Tibial nerve (tissue), 4 donors: ENCODE results near the gene PRPSAP1. TPM values are rescaled to one million over a fixed set of nuclear protein-coding genes. Genes with fewer than 3 reads are reported as not detected.
A peak's percentile ranks its signal among the peaks of the same experiment; 100 is the strongest.

Experiments
- DNase-seq, 2 donors: peaks; one replicate each; pipeline ENCODE4 v3.0.0-alpha.2; 2019; ENCODE audit warnings: low spot score in 2 of 2
- H3K27ac ChIP-seq, 4 donors: fragments of 200-600 bp; sonication (generic) in 3 of 4; one replicate each; pipeline ENCODE4 v1.5.1; 2017 to 2019; ENCODE audit warnings: mild to moderate bottlenecking in 1 of 4
- H3K27me3 ChIP-seq, 2 donors: fragments of 200-600 bp; sonication (generic) in 1 of 2; one replicate each; pipeline versions ENCODE4 v1.5.1 to v1.6.0; 2017 to 2019
- H3K36me3 ChIP-seq, 3 donors: fragments of 200-600 bp; sonication (generic); one replicate each; pipeline ENCODE4 v1.5.1; 2018 to 2019
- H3K4me1 ChIP-seq, 4 donors: fragments of 200-600 bp; sonication (generic) in 3 of 4; one replicate each; pipeline ENCODE4 v1.5.1; 2017 to 2019
- H3K4me3 ChIP-seq, 4 donors: fragments of 200-600 bp; sonication (generic) in 3 of 4; one replicate each; pipeline ENCODE4 v1.5.1; 2017 to 2019; ENCODE audit warnings: mild to moderate bottlenecking in 1 of 4, moderate library complexity in 1 of 4
- H3K9me3 ChIP-seq, 4 donors: fragments of 200-600 bp; sonication (generic) in 3 of 4; one replicate each; pipeline ENCODE4 v1.5.1; 2017 to 2019
- EP300 ChIP-seq, 2 donors: sonication (generic); formaldehyde crosslinking; IDR thresholded peaks; one replicate each; pipeline ENCODE4 v1.6.1; 2017; ENCODE audit warnings: antibody characterized with exemption in 2 of 2, mild to moderate bottlenecking in 1 of 2
- POLR2A ChIP-seq, 2 donors: fragments of 450-650 bp; IDR thresholded peaks; one replicate each; pipeline ENCODE4 v1.6.1; 2017; ENCODE audit warnings: antibody characterized with exemption in 2 of 2, mild to moderate bottlenecking in 2 of 2, moderate library complexity in 2 of 2
- WGBS, 2 donors: methylation state at CpG; one replicate each; pipeline ENCODE4 v1.1.5; 2018; 5-methylcytosine and 5-hydroxymethylcytosine counted together
- total RNA-seq, 4 donors: library from RNA; depleted of rRNA; stranded (reverse); fragments of >200 nt; gene quantifications; one replicate each; pipeline ENCODE4 v1.1.0, GENCODE V29; 2016
- TF ChIP-seq, protein P1 (sequence below), 5 experiments: fragments of 200-600 bp in 3 of 5; fragments of 450-650 bp in 2 of 5; sonication (generic) in 3 of 5; IDR thresholded peaks; one replicate each; pipeline ENCODE4 v1.5.1; 2016 to 2019; ENCODE audit warnings: antibody characterized with exemption in 5 of 5, mild to moderate bottlenecking in 3 of 5, moderate library complexity in 2 of 5

The PRPSAP1 gene
- total RNA-seq, 4 donors from 2014 or later: 66.8 to 108 (median 96.2) TPM

DNA sequence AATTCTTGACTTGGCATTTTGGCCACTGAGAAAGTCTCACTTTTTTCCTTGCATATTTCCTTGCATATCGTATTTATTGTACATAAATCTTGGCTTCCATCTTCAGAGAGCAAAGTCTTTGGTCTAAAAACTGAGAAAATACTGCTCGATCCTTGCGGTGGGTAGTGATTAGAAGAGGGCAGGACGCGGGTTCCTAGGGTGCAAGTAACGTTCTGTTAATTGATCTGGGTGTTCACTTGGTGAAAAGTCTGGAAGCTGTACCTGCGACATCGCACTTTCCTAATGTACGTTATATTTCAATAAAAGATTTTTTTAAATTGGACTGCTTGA, 89.3 kb downstream of the PRPSAP1 start:
- Histone ChIP-seq H3K4me1 (peaks cover 0 to 84% (median 67%) of the 10 kb centered on the region in 4 donors), H3K4me3 (peak overlapping the region in 1 of 4 donors; percentile 19), H3K9me3 (no peaks in the 10 kb centered on the region), H3K27ac (peak overlapping the region in 3 of 4 donors; percentile 70 to 94 (median 83)), H3K27me3 (no peaks in the 10 kb centered on the region), H3K36me3 (peaks cover 0 to 6% (median 0%) of the 10 kb centered on the region in 3 donors)
- no peak for DNase-seq
- 30 to 32% methylated on average over 9 of the region's 9 CpGs for WGBS, 2 donors
- TF ChIP-seq EP300 (IDR thresholded peaks at IDR 0.05) (no peak), POLR2A (IDR thresholded peaks at IDR 0.05) (no peak)
- TF ChIP-seq, protein P1, sequence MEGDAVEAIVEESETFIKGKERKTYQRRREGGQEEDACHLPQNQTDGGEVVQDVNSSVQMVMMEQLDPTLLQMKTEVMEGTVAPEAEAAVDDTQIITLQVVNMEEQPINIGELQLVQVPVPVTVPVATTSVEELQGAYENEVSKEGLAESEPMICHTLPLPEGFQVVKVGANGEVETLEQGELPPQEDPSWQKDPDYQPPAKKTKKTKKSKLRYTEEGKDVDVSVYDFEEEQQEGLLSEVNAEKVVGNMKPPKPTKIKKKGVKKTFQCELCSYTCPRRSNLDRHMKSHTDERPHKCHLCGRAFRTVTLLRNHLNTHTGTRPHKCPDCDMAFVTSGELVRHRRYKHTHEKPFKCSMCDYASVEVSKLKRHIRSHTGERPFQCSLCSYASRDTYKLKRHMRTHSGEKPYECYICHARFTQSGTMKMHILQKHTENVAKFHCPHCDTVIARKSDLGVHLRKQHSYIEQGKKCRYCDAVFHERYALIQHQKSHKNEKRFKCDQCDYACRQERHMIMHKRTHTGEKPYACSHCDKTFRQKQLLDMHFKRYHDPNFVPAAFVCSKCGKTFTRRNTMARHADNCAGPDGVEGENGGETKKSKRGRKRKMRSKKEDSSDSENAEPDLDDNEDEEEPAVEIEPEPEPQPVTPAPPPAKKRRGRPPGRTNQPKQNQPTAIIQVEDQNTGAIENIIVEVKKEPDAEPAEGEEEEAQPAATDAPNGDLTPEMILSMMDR (IDR thresholded peaks at IDR 0.05): no peak

DNA sequence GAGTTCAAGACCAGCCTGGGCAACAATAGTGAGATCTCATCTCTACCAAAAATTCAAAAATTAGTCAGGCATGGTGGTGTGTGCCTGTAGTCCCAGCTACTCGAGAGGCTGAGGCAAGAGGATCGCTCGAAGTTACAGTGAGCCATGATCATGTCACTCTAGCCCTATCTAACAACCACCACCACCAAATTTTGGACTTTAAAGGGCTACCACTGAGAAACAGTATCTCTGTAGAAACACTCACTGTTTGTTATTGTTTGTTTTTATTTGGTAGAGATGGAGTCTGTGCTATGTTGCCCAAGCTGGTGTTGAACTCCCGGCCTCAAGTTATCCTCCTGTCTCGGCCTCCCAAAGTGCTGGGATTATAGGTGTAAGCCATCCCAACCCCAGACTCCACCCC, 89.8 kb downstream of the PRPSAP1 start:
- Histone ChIP-seq H3K27me3 (no peaks in the 10 kb centered on the region), H3K4me3 (no peak overlapping the region), H3K4me1 (peaks cover 0 to 82% (median 66%) of the 10 kb centered on the region in 4 donors), H3K36me3 (peaks cover 0 to 2% (median 0%) of the 10 kb centered on the region in 3 donors), H3K27ac (peak overlapping the region in 3 of 4 donors; percentile 70 to 94 (median 83)), H3K9me3 (no peaks in the 10 kb centered on the region)
- DNase-seq: no peak
- 91 to 95% methylated on average over 5 of the region's 5 CpGs for whole genome bisulfite sequencing, 2 donors
- TF ChIP-seq, protein P1 (IDR thresholded peaks at IDR 0.05): no peak
- TF ChIP-seq POLR2A (IDR thresholded peaks at IDR 0.05): no peak
- no peak for TF ChIP-seq EP300 (IDR thresholded peaks at IDR 0.05)

DNA sequence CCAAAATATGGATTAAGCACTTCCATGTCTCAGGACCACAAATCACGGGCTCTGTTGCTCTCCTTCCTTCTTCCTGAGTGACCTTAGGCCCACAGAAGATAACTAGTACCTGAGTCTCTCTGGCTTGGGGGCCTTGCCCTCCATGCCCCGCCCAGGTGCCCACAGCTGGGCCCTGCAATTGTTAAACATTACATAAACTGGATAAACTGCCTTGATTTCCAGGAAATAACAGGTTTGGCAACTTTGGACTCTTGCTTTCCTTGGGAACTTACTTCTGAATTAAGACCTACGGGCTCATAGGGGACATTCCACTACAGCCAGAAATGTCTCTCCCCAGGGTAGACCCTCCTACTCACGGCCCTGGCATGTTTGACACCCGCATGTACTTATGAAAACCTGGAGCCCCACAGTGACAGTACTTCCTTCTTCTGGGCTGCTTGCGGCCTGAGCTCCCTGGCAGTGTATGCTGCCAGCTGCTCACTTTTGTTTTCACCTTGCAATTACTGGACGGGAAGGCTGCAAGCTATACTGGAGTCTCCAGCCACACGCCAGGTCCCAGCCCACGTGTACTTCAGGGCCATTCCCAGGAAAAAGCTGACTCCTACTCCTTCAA, 90.9 kb downstream of the PRPSAP1 start:
- Histone ChIP-seq H3K4me1 (peaks cover 0 to 79% (median 60%) of the 10 kb centered on the region in 4 donors), H3K36me3 (no peaks in the 10 kb centered on the region), H3K4me3 (no peak overlapping the region), H3K9me3 (no peaks in the 10 kb centered on the region), H3K27ac (peak overlapping the region in 3 of 4 donors; percentile 70 to 94 (median 83)), H3K27me3 (no peaks in the 10 kb centered on the region)
- TF ChIP-seq, protein P1 (IDR thresholded peaks at IDR 0.05): no peak
- TF ChIP-seq EP300 (IDR thresholded peaks at IDR 0.05): no peak
- no peak for TF ChIP-seq POLR2A (IDR thresholded peaks at IDR 0.05)
- no peak for DNase-seq
- 48 to 56% methylated on average over 9 of the region's 9 CpGs for WGBS, 2 donors

DNA sequence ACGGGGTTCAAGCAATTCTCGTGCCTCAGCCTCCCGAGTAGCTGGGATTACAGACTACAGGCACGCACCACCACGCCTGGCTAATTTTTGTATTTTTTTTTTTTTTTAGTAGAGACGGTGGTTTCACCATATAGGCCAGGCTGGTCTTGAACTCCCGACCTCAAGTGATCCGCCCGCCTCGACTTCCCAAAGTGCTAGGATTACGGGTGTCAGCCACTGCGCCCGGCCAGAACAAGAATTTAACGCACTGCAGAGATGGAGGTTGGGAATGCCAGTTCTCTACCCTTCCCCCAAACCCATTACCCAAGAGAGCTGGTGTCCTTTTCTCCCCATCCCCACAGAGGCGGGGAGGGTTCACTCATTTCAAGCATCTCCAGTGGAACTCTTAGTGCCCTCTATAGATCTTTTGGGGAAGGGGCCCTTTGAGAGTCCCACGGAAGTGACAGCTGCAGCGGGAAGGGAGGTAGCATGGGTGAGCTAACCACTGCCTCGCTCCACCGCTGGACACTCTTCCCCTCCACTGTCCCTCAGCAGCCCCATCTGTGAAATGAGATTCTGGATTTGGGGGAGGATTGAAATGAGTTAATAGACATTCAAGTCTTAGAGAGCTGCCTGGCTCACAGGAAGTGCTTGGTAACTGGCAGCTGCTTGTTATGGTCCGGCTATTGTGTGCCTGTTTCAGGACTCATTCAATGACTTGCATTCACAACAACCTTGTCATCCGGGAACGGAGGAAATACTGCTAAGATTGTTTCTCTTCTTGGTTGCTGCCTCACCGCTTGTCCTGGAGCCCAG, 92.1 kb downstream of the PRPSAP1 start:
- TF ChIP-seq, protein P1 (IDR thresholded peaks at IDR 0.05): no peak
- TF ChIP-seq POLR2A (IDR thresholded peaks at IDR 0.05) (no peak), EP300 (IDR thresholded peaks at IDR 0.05) (peak in 1 of 2 donors; percentile 53)
- no peak overlapping the region for H3K4me3 ChIP-seq
- H3K4me1 ChIP-seq: peaks cover 0 to 67% (median 48%) of the 10 kb centered on the region in 4 donors
- no peak for DNase-seq
- no peaks in the 10 kb centered on the region for H3K36me3 ChIP-seq
- H3K27me3 ChIP-seq: no peaks in the 10 kb centered on the region
- no peaks in the 10 kb centered on the region for H3K9me3 ChIP-seq
- WGBS, 2 donors: 67 to 70% methylated on average over 23 of the region's 23 CpGs
- H3K27ac ChIP-seq: peak overlapping the region; percentile 43 to 94 (median 76)

DNA sequence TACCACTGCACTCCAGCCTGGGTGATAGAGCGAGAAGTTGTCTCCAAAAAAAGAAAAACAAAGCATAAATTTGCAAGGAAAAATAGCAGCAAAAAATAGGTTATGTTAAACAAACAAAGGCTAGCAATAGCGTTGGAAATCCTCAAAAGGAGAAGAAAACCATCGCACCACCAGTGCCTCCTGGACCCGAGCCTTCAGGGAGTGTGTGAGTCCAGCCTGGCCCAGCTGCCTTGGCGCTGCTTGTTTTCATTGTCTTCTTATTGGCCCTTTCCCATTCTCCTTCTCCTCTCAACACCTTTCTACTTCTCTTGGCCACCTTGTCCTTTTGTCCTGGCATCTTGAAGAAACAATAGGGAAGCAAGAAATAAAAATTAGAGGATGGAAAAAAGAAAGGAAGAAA, 93.0 kb downstream of the PRPSAP1 start:
- H3K27ac ChIP-seq: peak overlapping the region in 3 of 4 donors; percentile 70 to 94 (median 86)
- no peak overlapping the region for H3K4me3 ChIP-seq
- 64 to 74% methylated on average over 5 of the region's 5 CpGs for WGBS, 2 donors
- H3K4me1 ChIP-seq: peaks cover 0 to 63% (median 46%) of the 10 kb centered on the region in 4 donors
- no peaks in the 10 kb centered on the region for H3K36me3 ChIP-seq
- DNase-seq: no peak
- H3K9me3 ChIP-seq: no peaks in the 10 kb centered on the region
- TF ChIP-seq EP300 (IDR thresholded peaks at IDR 0.05) (no peak), POLR2A (IDR thresholded peaks at IDR 0.05) (no peak)
- TF ChIP-seq, protein P1 (IDR thresholded peaks at IDR 0.05): no peak
- no peaks in the 10 kb centered on the region for H3K27me3 ChIP-seq
